HG03196 (cell line): ENCODE measurements around the gene PRRG2.

ENCODE experiments used
- ATAC-seq: cut with Tn5 transposase; IDR thresholded peaks from one replicate; pipeline ENCODE4 v1.9.1; 2021; ENCODE audit not compliant: unreplicated experiment

The PRRG2 gene

GRCh38 chr19:49636233-49636932, 55.3 kb downstream of the PRRG2 start:
- ATAC-seq = no peak

GRCh38 chr19:49637821-49638738, 57.0 kb downstream of the PRRG2 start:
- ATAC-seq = no peak

GRCh38 chr19:49639401-49640112, 58.4 kb downstream of the PRRG2 start:
- ATAC-seq = no peak

GRCh38 chr19:49640113-49640898, 59.2 kb downstream of the PRRG2 start, which contains the start of gene RRAS:
Gene RRAS, minus strand, starts transcription at chr19:49640143. Its CDS starts 45 bp downstream, at chr19:49640098.
- ATAC-seq = peak; percentile 55
